GM18873 (cell line): ENCODE measurements around the gene IMPA2.
"Not testable (repeated sequence)": the region's sequence is repeated elsewhere in the genome, so short reads cannot be mapped to it uniquely, and the experiment has no call there.

Experiments
- ATAC-seq: cut with Tn5 transposase; IDR thresholded peaks from one replicate; pipeline ENCODE4 v1.9.1; 2021; ENCODE audit warnings: mild to moderate bottlenecking, moderate library complexity, moderate number of reproducible peaks; ENCODE audit not compliant: unreplicated experiment, low FRiP score

The IMPA2 gene

DNA sequence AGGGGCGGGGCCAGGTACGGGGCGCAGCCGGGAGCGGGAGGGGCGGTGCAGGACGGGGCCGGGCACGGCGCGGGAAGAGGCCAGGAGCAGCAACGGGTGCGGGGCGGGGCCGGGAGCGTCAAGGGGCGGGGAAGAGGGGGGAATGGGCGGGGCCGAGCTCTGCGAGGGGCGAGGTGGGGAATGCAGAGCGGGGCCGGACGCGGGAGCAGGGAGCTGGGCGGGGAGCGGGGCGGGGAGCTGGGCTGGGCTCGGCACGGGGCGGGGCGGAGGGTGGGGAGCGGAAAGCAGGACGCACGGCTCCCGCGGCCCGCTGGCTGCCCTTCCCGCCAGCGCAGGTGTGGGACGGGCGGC is at the start of gene IMPA2:
Gene IMPA2 (plus strand): TSS at position 316 of the 351 bp plus-strand sequence. CDS start 163 bp downstream, outside the sequence.
- peak; percentile 16 for ATAC-seq

DNA sequence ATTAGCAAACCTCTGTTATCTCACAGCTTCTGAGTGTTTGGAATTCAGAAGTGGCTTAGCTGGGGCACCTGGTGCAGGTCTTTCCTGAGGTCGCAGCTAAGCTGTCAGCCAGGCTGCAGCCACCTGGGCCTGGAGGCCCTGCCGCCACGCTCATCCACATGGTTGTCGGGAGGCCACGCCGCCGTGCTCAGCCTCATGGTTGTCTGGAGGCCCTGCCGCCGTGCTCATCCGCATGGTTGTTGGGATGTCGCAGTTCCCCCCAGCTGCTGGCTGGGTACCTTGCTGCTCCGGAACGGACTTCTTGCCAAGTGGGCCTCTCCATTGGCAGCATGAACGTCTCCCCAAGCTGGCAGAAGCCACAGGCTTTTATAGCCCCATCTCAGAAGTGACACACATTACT is 48.9 kb upstream of the IMPA2 start:
- no peak for ATAC-seq

GRCh38 chr18:11937874-11938478 is 43.3 kb upstream of the IMPA2 start:
- ATAC-seq, result no peak

GRCh38 chr18:11940956-11941355 is 40.4 kb upstream of the IMPA2 start:
- ATAC-seq, result no peak

DNA sequence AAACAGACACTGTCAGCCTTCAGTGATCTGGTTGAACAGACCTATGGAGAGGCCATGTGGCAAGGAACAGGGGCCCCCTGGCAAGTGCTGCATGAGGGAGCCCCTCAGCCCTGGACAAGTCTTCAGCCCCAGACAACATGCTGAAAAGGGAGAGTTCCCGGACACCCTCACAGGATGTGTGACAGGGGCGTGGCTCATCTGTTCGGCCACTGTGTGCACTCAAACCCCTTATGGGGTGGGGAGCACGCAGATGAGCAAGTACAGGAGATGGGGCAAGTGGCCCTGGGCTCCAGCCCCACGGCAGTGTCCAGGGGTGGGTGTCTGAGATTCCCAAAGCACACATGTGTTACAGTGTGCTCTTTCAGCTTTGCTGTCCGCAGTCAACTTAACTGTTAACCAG is 37.8 kb upstream of the IMPA2 start:
- ATAC-seq, result no peak

DNA sequence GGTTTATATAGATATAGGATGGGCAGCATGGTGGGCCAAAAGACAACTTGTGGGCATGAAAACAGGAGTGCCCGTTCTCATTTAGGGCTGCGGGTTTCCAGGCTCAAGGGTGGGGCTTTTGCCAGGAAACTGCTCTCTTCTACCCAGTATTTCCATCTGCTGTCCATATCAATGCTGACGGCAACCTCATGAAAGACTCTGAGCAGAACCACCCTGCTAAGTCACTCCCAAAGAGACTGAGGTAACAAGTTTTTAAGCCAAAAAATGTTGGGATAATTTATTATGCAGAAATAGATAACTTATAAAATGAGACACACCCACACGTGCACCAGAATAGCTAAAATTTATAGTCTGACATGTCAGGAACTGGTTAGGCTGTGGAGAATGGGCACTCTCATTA is 37.1 kb upstream of the IMPA2 start:
- ATAC-seq, result no peak

- ATAC-seq, result no peak
Measured at GRCh38 chr18:11944786-11945185, 36.5 kb upstream of the IMPA2 start.

DNA sequence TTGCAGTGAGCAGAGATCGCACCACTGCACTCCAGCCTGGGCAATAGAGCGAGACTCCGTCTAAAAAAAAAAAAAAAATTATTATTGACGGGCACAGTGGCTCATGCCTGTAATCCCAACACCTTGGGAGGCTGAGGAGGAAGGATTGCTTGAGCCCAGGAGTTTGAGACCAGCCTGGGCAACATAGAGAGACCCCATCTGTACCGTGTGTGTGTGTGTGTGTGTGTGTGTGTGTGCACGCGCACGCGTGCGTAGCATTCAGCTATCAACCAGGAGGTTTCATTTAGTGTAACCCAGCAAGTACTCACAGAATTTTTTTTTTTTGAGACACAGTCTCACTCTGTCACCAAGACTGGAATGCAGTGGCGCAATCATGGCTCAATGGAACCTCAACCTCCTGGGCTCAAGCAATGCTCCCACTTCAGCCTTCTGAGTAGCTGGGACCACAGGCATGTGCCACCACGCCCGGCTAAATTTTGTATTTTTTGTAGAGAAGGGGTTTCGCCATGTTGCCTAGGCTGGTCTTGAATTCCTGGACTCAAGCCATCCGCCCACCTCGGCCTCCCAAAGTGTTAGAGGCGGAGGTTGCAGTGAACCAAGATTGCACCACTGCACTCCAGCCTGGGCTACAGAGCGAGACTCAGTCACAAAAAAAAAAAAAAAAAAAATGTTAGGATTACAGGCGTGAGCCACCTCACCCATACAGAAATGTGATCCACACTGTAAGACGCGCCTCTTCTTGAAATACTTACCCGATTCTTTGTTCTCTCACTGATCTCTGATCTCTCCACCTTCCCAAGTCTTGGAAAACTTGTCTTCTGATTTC is 35.3 kb upstream of the IMPA2 start:
- ATAC-seq, result not testable (repeated sequence)

GRCh38 chr18:11946756-11947155 is 34.6 kb upstream of the IMPA2 start:
- ATAC-seq, result peak; percentile 9

DNA sequence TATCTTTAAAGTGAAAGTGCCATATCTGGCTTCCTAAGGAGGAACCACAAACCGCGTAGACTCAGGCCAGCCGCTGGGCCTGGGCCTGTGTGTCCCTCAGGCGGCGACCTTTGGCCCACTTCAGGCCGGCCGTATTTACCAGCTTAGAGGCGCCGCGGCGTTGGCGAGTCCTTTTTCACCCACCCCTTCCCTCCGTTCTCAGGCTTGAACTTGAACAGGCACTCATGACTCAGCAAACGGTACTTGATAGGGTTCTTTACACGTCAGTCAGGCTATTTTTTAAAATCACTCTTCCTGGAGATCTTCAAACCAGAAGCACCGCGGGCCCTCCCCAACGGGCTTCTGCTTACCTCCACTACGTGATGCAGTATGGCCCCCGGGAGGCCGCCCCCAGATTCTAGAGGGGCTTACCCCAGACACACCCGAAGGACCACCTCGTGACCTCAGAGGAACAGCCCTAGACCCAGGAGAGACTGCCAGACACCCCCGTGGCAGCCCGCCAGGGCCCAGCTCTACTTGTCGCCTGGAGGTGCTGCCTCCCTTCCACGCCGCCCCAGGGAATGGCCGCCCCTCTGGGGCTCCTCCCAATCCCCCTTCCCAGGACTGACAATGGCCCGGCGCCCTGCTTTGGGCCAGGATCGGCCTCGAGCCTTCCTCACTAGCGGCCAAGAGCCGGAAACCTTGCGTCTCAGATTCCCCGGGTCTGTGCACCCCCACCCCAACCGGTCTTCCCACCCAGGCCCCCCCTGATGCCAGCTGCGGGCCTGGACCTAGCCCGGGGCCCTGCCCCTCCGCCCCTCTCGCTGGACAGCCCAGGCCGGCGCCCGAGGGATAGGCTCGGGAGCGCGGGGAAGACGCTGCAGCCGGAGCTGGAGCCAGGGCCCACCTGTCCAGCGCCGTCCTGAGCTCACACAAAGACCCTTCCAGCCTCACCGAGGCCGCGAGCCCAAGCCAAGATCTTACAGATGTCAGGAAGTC is 33.8 kb upstream of the IMPA2 start:
- peak; percentile 61 for ATAC-seq

GRCh38 chr18:11948852-11949523 is 32.3 kb upstream of the IMPA2 start:
- ATAC-seq, result no peak

GRCh38 chr18:11950824-11951223 is 30.5 kb upstream of the IMPA2 start:
- ATAC-seq, result no peak

- no peak for ATAC-seq
Measured at GRCh38 chr18:11951390-11951851, 29.9 kb upstream of the IMPA2 start.

GRCh38 chr18:11953113-11953512 is 28.2 kb upstream of the IMPA2 start:
- no peak for ATAC-seq

- no peak for ATAC-seq
Measured at GRCh38 chr18:11955239-11956029, 25.9 kb upstream of the IMPA2 start.

GRCh38 chr18:11956371-11957308 is 24.7 kb upstream of the IMPA2 start:
- no peak for ATAC-seq

DNA sequence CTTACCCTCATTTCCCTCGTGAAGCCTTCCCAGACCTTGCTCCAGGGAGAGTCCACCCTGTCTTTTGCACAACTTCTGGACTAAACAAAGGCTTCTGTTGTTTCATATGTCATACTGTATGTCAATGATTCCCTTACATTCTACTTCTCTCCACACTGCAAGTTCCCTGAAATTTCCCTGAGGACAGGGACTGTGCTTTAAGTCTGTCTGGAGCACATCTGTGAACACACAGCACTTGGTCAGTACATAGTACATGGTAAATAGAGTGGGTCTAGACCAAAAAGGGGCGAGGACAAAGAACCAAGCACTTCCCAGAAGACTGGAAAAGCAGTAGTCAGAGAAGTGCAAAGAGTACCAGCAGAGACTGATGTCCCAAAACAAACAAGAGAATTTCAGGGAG is 23.7 kb upstream of the IMPA2 start:
- no peak for ATAC-seq

DNA sequence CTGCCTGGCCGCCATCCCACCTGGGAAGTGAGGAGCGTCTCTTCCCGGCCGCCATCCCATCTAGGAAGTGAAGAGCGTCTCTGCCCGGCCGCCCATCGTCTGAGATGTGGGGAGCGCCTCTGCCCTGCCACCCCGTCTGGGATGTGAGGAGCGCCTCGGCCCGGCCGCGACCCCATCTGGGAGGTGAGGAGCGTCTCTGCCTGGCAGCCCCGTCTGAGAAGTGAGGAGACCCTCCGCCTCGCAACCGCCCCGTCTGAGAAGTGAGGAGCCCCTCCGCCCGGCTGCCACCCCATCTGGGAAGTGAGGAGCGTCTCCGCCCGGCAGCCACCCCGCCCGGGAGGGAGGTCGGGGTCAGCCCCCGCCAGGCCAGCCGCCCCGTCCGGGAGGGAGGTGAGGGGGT is 21.7 kb upstream of the IMPA2 start:
- not testable (repeated sequence) for ATAC-seq
